OCI-LY7 (cell line): Measurements from ENCODE around the gene TRAM2.

Experiments used
- CTCF ChIP-seq: fragments of 200-600 bp; sonication (generic); conservative IDR thresholded peaks from 2 replicates; pipeline ENCODE4 v1.5.1; 2014; ENCODE audit warnings: mild to moderate bottlenecking, antibody characterized with exemption, low read length, moderate library complexity, mixed read lengths
- EZH2phosphoT487 ChIP-seq: fragments of 200-600 bp; sonication (generic); IDR thresholded peaks from 2 replicates; pipeline ENCODE4 v1.6.1; 2018; ENCODE audit warnings: low read depth, borderline replicate concordance, mild to moderate bottlenecking, mixed run types, antibody characterized with exemption, low read length, moderate library complexity, mixed read lengths

GRCh38 chr6:52568320-52568719 is 8.5 kb downstream of the TRAM2 start:
- TF ChIP-seq CTCF (no peak), EZH2phosphoT487 (no peak)
